GM18867 (cell line): ENCODE results near the gene DOHH.
"Not testable (repeated sequence)": the region's sequence is repeated elsewhere in the genome, so short reads cannot be mapped to it uniquely, and the experiment has no call there.

Source experiments
- ATAC-seq: cut with Tn5 transposase; IDR thresholded peaks from one replicate; pipeline ENCODE4 v1.9.1; 2021; ENCODE audit warnings: mild to moderate bottlenecking, moderate library complexity; ENCODE audit not compliant: unreplicated experiment

DOHH gene

DNA sequence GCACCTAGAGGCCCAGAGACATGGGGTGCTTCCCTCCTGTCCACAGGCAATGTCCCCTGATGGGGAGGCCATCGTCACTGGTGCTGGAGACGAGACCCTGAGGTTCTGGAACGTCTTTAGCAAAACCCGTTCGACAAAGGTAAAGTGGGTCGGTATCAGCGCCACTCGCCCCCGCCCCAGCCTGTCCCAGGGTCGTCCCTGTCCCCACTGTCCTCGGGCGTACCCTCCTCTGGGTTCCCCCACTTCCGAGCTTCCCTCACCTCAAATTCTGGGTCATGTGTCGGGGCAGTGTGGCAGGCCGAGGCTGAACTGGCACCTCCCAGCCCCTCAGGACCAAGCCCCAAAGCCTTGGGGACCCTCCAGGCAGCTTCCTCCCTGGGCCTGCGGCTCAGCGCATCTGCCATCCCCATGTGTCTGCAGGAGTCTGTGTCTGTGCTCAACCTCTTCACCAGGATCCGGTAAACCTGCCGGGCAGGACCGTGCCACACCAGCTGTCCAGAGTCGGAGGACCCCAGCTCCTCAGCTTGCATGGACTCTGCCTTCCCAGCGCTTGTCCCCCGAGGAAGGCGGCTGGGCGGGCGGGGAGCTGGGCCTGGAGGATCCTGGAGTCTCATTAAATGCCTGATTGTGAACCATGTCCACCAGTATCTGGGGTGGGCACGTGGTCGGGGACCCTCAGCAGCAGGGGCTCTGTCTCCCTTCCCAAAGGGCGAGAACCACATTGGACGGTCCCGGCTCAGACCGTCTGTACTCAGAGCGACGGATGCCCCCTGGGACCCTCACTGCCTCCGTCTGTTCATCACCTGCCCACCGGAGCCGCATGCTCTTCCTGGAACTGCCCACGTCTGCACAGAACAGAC is 34.1 kb upstream of the DOHH start:
- ATAC-seq, result no peak

DNA sequence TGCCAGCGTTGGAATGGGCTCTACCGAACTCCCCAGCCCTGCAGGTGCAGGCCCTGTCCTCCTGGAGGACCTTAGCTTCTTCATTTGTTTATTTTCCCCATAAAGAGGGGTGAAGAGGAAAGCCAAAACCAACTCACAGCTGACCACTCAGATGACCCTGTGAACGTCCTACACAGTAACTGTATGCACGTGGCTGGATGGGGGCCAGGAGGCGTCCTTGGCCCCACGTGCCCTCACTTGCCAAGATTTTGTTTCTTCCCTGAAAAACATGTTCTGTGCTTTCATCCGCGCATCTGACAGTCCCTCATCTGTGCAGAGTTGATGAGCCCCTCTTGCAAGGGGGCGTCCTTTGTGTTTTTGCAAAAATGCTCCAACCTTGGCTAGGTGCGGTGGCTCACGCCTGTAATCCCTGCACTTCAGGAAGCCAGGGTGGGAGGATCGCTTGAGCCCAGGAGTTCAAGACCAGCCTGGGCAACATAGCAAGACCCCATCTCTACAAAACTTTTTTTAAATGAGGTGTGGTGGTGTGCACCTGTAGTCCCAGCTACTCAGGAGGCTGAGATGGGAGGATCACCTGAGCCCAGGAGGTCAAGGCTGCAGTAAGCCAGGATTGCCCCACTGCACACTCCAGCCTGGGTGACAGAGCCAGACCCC is 33.2 kb upstream of the DOHH start:
- no peak for ATAC-seq

- ATAC-seq, result no peak
These were observed 32.6 kb upstream of the DOHH start for GRCh38 chr19:3533033-3533432.

DNA sequence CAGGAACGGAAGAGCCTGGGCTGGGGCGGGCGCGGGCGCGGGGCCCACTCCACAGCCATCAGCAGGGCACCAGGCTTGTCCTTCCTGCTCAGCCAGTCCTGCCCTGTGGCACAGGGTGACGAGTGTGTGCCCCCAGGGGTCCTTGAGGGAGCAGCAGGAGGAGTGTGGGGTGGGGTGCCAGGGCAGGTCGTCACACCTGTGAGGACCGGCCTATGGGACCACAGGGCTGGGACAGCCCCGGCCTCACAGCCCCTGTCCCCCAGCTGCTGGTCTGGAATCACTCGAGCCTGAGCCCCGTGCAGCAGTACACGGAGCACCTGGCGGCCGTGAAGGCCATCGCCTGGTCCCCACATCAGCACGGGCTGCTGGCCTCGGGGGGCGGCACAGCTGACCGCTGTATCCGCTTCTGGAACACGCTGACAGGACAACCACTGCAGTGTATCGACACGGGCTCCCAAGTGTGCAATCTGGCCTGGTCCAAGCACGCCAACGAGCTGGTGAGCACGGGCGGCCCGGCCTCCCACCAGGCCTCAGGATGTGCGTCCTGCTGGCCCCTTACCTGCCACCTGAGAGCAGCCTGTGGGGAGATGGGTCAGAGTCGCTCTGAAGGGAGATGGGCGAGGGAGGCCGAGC is 31.8 kb upstream of the DOHH start:
- ATAC-seq, result no peak

GRCh38 chr19:3531716-3532115 is 31.2 kb upstream of the DOHH start:
- ATAC-seq, result no peak

GRCh38 chr19:3530389-3530788 is 29.9 kb upstream of the DOHH start:
- ATAC-seq, result no peak

GRCh38 chr19:3529299-3529698 is 28.8 kb upstream of the DOHH start:
- not testable (repeated sequence) for ATAC-seq

DNA sequence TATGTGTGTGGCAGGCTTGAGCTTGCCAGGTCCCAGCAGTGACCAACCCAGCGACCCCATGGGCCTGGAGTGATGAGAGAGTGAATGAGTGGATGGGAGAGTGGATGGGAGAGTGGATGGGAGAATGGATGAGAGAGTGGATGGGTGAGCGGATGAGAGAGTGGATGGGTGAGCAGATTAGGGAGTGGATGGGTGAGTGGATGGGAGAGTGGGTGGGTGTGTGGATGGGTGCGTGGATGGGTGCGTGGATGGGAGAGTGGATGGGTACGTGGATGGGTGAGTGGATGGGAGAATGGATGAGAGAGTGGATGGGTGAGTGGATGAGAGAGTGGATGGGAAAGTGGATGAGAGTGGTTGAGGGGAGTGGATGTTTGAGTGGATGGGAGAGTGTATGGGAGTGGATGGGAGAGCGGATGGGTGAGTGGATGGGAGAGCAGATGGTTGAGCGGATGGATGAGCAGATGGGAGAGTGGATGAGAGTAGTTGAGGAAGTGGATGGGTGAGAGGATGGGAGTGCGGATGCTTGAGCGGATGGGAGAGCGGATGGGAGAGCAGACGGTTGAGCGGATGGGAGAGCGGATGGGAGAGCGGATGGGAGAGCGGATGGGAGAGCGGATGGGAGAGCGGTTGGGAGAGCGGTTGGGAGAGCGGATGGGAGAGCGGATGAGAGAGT is 28.2 kb upstream of the DOHH start:
- ATAC-seq, result no peak

- ATAC-seq, result no peak
These were observed 27.6 kb upstream of the DOHH start for GRCh38 chr19:3528080-3528479.

DNA sequence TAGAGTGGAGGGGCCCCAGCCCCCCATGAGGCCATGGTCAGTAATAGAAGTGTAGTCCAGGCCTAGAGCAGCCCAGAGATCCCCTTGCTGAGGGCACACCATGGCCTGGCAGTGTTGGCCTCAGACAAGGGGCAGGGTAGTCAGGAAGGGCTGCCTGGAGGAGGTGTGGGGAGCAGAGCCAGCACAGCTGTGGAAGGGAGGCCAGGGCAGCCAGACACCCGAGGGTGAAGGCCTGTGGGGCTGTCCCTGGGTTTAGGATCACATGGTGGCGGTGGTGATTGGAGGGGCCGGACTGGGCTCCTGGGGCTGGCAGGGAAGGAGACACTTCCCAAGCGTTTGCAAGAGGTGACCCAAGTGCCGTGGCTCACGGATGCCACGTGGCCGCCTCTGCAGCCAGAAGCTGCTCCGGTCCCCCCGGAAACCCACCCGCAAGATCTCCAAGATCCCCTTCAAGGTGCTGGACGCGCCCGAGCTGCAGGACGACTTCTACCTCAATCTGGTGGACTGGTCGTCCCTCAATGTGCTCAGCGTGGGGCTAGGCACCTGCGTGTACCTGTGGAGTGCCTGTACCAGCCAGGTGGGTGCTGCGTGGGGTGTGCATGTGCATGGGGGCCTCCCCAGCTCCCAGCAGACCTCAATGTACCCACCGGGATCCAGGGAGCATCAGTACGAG is 26.9 kb upstream of the DOHH start:
- ATAC-seq, result no peak

DNA sequence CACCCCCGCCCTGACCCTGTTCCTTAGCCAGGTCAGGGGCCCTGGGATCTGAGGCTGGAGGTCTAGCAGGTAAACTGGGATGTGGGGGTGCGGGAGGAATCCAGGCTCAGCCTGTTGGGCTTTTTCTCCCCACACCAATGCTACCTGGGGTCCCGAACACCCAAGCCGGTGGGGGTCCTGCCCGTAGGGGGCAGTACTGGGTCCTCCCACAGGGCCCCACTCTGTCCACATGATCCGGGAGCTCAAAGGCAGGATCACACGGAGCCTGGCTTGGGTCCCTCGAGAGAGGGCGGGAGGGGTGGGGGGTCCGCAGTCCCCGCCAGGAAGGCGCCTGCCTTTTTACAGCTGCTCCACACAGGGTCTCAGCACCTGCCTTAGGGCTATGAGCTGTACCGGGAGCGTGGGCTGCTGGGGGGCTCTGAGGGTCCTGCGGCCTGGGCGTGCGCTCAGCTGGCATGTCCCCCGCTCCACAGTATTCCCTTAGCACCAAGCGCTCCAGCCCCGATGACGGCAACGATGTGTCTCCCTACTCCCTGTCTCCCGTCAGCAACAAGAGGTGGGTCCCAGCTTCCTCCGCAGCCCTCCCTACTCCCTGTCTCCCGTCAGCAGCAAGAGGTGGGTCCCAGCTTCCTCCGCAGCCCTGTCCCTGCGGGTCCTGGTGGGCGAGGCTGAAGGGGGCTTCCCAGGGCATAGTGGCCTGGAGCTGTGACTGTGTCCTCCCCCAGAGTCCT is 26.2 kb upstream of the DOHH start:
- ATAC-seq, result no peak

DNA sequence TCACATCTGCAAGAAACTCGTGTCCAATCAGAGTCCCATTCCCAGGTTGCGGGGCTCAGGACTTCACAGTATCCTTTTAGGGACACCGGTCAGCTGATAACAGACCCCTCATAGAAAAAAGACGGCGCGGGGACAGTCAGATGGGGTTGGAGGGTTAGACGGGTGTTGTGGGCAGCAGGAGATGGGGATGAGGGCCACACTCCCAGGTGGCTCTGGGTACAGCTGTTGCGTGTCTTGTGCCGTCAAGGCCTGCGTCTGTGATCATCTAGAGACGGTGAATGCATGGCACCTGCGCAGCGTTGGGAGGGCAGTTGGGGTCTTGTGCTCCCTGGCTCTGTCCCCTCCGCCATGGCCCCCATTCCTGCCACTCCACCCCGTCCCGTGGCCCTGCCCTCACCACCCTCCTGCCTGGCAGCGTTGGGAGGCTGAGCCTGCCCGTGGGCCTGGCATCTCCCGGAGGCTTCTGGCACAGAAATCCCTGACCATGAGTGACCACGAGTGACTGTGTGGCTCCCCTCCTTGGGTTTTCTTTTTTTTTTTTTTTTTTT is 24.5 kb upstream of the DOHH start:
- ATAC-seq, result no peak

GRCh38 chr19:3524078-3524842 is 23.8 kb upstream of the DOHH start:
- ATAC-seq, result no peak

DNA sequence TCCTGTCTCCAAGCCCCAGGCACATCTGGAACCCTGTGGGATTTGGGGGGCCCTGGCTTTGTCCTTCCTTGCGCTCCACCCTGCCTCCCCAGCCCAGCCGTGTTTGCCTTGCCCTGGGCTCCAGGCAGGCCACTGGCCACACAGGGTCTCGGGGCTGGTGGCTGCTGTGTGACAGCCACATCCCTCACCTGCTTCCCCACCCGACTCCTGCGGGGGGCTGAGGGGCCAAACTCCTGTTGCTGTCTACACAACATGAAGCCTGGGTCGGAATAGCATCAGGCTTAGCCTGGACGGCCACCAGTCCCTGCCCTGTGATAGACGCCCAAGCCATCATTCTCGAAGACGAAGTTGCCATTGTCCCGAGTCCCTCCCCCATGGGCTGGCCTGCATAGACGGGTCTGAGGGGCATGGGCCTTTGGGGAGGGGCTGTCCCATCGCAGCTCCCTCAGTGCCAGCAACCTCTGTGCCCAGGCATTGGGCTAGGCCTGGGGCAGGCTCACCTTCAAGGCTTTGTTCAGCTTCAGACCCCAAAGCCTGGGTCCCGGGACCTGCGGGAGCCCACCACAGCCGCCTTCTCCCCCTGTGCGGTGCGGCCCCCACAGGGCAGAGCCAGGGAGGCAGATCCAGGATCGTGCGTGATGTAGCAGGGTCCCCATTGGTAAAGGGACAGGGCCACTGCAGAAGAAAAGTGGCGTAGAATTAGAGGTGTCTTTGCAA is 23.0 kb upstream of the DOHH start:
- ATAC-seq, result no peak

DNA sequence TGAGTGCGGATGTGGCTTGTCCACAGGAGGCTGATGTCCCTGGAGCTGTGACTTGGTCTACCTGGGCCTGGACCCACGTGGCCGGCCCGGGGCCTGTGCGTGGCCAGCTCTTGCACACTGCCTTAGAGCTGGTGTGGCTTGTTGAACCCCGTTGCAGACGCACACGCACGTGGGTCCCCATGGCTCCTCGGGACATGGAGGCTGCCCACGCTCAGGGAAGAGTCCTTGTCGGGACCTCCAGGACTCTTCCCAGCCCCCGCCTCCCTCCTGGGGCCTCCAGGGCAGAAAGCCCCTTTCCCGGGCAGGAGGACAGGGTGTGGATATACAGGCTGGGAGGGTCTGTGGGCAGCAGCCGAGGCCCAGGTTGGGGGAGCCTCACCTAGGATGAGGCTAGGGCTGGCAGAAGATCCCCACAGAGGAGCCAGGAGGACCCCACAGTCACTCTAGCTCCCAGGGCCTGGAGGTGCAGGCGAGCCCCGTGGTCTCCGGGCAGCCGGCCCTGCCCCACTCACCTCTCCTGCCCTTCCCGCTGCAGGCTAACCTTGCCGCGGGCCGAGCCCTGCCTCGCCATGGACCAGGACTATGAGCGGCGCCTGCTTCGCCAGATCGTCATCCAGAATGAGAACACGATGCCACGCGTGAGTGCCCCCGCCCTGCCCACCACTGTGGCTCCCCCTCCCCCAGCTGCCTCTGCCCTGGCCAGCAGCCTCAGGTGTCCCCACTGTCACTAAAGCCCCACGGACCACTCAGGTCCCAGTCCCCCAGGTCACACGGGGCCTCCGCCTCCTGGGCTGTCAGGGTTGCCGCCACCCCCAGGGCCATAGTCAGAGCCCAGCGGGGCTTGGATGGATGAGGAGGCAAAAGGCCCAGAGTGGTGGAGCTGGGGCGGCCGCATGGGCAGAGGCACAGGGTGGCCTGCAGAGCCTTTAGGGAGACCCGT is 22.2 kb upstream of the DOHH start:
- ATAC-seq, result no peak

DNA sequence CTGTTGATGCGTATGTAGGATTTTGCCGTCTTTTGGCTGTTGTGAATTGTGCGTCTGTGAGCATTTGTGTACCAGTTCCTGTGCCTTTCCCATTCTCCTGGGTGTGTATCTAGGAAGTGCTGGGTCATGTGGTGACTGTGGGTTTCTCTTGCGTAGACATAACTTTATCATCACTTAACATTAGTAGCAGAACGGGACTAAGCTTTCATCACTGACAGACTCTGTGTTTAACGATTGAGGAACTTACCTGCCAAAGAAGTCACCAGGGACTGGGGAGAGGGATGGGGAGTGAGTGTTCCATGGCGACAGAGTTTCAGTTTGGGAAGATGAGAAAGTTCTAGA is 20.6 kb upstream of the DOHH start:
- ATAC-seq, result no peak
